CD4-positive, alpha-beta T cell (primary cell): Measurements from ENCODE around the gene PCDHGC5. TPM values are rescaled to one million over a fixed set of nuclear protein-coding genes. Genes with fewer than 3 reads are reported as not detected.

Source experiments
- ATAC-seq: fragments of 200-7000 bp; cut with Tn5 transposase; one replicate; pipeline ENCODE4 v1.10.0; 2022; ENCODE audit warnings: mild to moderate bottlenecking; ENCODE audit not compliant: poor library complexity
- CTCF ChIA-PET: fragments of 350-600 bp; sonication (Branson Sonifier 250); formaldehyde crosslinking; loops from one replicate; lab custom pipeline; 2021; ENCODE audit warnings: antibody characterized with exemption, inconsistent platforms; lab: Charles Lee
- POLR2A ChIA-PET: fragments of 350-600 bp; sonication (Branson Sonifier 250); formaldehyde crosslinking; loops from one replicate; lab custom pipeline; 2021; ENCODE audit warnings: antibody characterized with exemption, inconsistent platforms; lab: Charles Lee
- DNase-seq, 14 experiments: peaks; one replicate each; pipeline ENCODE4 v3.0.0-alpha.2; 2013 to 2020; ENCODE audit warnings: mixed read lengths in 2 of 14
- H3K27ac ChIP-seq, 2 donors: one replicate each; pipeline versions ENCODE4 v1.5.1 to v1.7.0; 2013; ENCODE audit warnings: low read length in 2 of 2, low read depth in 1 of 2, mild to moderate bottlenecking in 1 of 2
- H3K27me3 ChIP-seq, 2 experiments: 1 replicate in 1 of 2; 2 replicates in 1 of 2; pipeline versions ENCODE4 v1.6.1 to v1.7.0; 2013; ENCODE audit warnings: low read length in 2 of 2, control low read depth in 1 of 2, mild to moderate bottlenecking in 1 of 2, moderate library complexity in 1 of 2; ENCODE audit not compliant: insufficient read depth in 2 of 2, control insufficient read depth in 1 of 2
- H3K36me3 ChIP-seq: one replicate; pipeline ENCODE4 v1.6.1; 2013; ENCODE audit warnings: low read length, control low read depth; ENCODE audit not compliant: insufficient read depth
- H3K4me1 ChIP-seq: one replicate; pipeline ENCODE4 v1.6.1; 2013; ENCODE audit warnings: low read length, control low read depth; ENCODE audit not compliant: insufficient read depth
- H3K4me3 ChIP-seq: one replicate; pipeline ENCODE4 v1.5.1; 2013; ENCODE audit warnings: mild to moderate bottlenecking, low read length, moderate library complexity
- H3K9me3 ChIP-seq, 2 experiments: 1 replicate in 1 of 2; 2 replicates in 1 of 2; pipeline versions ENCODE4 v1.6.1 to v1.7.0; 2013; ENCODE audit warnings: low read length in 2 of 2, mild to moderate bottlenecking in 2 of 2, control low read depth in 1 of 2, moderate library complexity in 1 of 2; ENCODE audit not compliant: control insufficient read depth in 1 of 2, insufficient read depth in 1 of 2
- H3K27ac Mint-ChIP-seq: one replicate; pipeline ENCODE4 v1.8.0; 2020; ENCODE audit warnings: mixed read lengths
- H3K27me3 Mint-ChIP-seq: one replicate; pipeline ENCODE4 v1.8.0; 2021; ENCODE audit warnings: mixed read lengths
- H3K36me3 Mint-ChIP-seq: one replicate; pipeline ENCODE4 v1.8.0; 2021; ENCODE audit warnings: low read depth, mixed read lengths
- H3K4me1 Mint-ChIP-seq: one replicate; pipeline ENCODE4 v1.8.0; 2021; ENCODE audit warnings: low read depth, mixed read lengths
- H3K4me3 Mint-ChIP-seq: one replicate; pipeline ENCODE4 v1.8.0; 2020; ENCODE audit warnings: mild to moderate bottlenecking, mixed read lengths
- H3K9me3 Mint-ChIP-seq: one replicate; pipeline ENCODE4 v1.8.0; 2020; ENCODE audit warnings: mixed read lengths
- CTCF ChIP-seq: fragments of 200-600 bp; IDR thresholded peaks from one replicate; pipeline ENCODE4 v1.8.0; 2022; ENCODE audit warnings: antibody characterized with exemption, mild to moderate bottlenecking
- intact Hi-C, 2 experiments: fragments of 100-400 bp; cut with DNase I in 1 of 2; cut with micrococcal nuclease in 1 of 2; formaldehyde crosslinking; loops; one replicate each; pipeline versions ENCODE4 v1.15.1 to v1.9.0; 2023 to 2025; cut with DNase I, micrococcal nuclease
- total RNA-seq, 174 experiments: library from RNA in 2 of 174; stranded (reverse) in 2 of 174; gene quantifications; one replicate each; pipeline ENCODE4 v1.2.3 and lab custom pipeline; 2021 to 2026

The PCDHGC5 gene
- total RNA-seq, 2 experiments from 2014 or later = not detected

- POLR2A ChIA-PET = no interaction called here
- no peaks in the 10 kb centered on the region for H3K9me3 ChIP-seq
- intact Hi-C loops = no loop called here
- Mint-ChIP-seq H3K9me3 (no peaks in the 10 kb centered on the region), H3K4me1 (no peaks in the 10 kb centered on the region), H3K4me3 (no peak overlapping the region), H3K36me3 (no peaks in the 10 kb centered on the region), H3K27me3 (peaks cover 23% of the 10 kb centered on the region), H3K27ac (no peak overlapping the region)
- no peak for DNase-seq
- CTCF ChIA-PET = no interaction called here
- H3K4me3 ChIP-seq = no peak overlapping the region
- H3K36me3 ChIP-seq = no peaks in the 10 kb centered on the region
- no peaks in the 10 kb centered on the region for H3K4me1 ChIP-seq
- H3K27me3 ChIP-seq = peaks cover 0 to 2% of the 10 kb centered on the region in 2 experiments
- TF ChIP-seq CTCF = no peak
- no peak overlapping the region for H3K27ac ChIP-seq
- ATAC-seq = no peak
Measured at GRCh38 chr5:141503681-141504080, 14.8 kb downstream of the PCDHGC5 start.

GRCh38 chr5:141504216-141504615, 15.3 kb downstream of the PCDHGC5 start:
- ATAC-seq (no peak), DNase-seq (no peak)
- H3K4me3 ChIP-seq = no peak overlapping the region
- Mint-ChIP-seq H3K27me3 (peaks cover 18% of the 10 kb centered on the region), H3K4me1 (no peaks in the 10 kb centered on the region), H3K4me3 (no peak overlapping the region), H3K36me3 (no peaks in the 10 kb centered on the region), H3K27ac (no peak overlapping the region), H3K9me3 (no peaks in the 10 kb centered on the region)
- POLR2A ChIA-PET = no interaction called here
- intact Hi-C loops = no loop called here
- CTCF ChIA-PET = no interaction called here
- H3K36me3 ChIP-seq = no peaks in the 10 kb centered on the region
- H3K27me3 ChIP-seq = peaks cover 0 to 2% of the 10 kb centered on the region in 2 experiments
- H3K9me3 ChIP-seq = no peaks in the 10 kb centered on the region
- H3K4me1 ChIP-seq = no peaks in the 10 kb centered on the region
- H3K27ac ChIP-seq = no peak overlapping the region
- no peak for TF ChIP-seq CTCF

GRCh38 chr5:141506381-141507155, 17.7 kb downstream of the PCDHGC5 start:
- ChIA-PET POLR2A (no interaction called here), CTCF (interaction anchor here (1.1 to 1.3 kb wide), 2 partner anchors 51 to 99 kb away, joined by 3 read pairs; partner anchors contain the start of gene PCDHGB6)
- H3K27ac ChIP-seq = no peak overlapping the region
- ATAC-seq = no peak
- intact Hi-C loops = no loop called here
- TF ChIP-seq CTCF = no peak
- Mint-ChIP-seq H3K4me3 (no peak overlapping the region), H3K9me3 (no peaks in the 10 kb centered on the region), H3K27ac (no peak overlapping the region), H3K27me3 (peaks cover 17% of the 10 kb centered on the region), H3K36me3 (no peaks in the 10 kb centered on the region), H3K4me1 (peaks cover 4% of the 10 kb centered on the region)
- no peak for DNase-seq
- H3K9me3 ChIP-seq = no peaks in the 10 kb centered on the region
- no peak overlapping the region for H3K4me3 ChIP-seq
- H3K4me1 ChIP-seq = no peaks in the 10 kb centered on the region
- peaks cover 0 to 2% of the 10 kb centered on the region in 2 experiments for H3K27me3 ChIP-seq
- H3K36me3 ChIP-seq = peaks cover 2% of the 10 kb centered on the region
